Keratinocyte (primary cell): ENCODE data around the gene MED9.

Experiments used
- EZH2 ChIP-seq: IDR thresholded peaks from one replicate; pipeline ENCODE4 v1.6.1; 2012; ENCODE audit warnings: inconsistent platforms, mild to moderate bottlenecking, low read length, moderate library complexity
- TF ChIP-seq, protein P1 (sequence below), 3 experiments: IDR thresholded peaks in 1 of 3; conservative IDR thresholded peaks in 1 of 3; optimal IDR thresholded peaks in 1 of 3; 2 replicates in 2 of 3; 3 replicates in 1 of 3; pipeline versions ENCODE3 to v1.5.1; 2011; ENCODE audit warnings: low read length in 3 of 3, mild to moderate bottlenecking in 3 of 3, moderate library complexity in 2 of 3, control low read depth in 1 of 3, inconsistent platforms in 1 of 3; ENCODE audit not compliant: insufficient read depth in 2 of 3; ENCODE audit errors: extremely low read depth in 1 of 3

DNA sequence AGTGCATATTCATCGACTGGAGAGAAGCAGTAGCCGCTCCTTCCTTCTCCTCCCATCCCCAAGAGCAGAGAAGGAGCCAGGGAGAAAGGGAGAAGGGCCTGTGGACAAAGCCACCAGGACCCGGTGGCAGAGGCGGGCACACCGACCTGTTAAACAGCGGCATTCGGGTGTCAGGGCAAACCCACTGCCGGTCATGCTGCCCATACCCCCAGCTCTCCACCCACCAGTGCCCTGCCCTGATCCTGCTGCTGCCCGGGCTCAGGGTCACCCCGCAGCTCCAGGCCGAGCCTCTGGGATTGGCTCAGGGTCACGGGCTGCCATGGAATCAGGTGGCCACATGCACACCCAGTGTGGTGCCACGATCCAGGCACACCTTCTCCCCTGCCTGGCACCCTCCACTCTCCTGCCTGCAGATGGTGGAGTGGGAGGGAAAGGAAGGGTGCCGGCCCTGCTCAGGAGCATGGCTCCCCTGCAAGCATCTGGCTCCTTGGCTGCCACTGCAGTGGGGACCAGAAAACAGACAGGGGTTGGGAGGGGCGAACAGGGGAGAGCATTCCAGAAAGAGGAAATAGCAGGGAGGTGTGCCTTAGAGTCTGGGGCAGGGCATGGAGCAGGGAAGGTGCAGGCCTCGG lies 37.7 kb downstream of the MED9 start:
- TF ChIP-seq, protein P1, sequence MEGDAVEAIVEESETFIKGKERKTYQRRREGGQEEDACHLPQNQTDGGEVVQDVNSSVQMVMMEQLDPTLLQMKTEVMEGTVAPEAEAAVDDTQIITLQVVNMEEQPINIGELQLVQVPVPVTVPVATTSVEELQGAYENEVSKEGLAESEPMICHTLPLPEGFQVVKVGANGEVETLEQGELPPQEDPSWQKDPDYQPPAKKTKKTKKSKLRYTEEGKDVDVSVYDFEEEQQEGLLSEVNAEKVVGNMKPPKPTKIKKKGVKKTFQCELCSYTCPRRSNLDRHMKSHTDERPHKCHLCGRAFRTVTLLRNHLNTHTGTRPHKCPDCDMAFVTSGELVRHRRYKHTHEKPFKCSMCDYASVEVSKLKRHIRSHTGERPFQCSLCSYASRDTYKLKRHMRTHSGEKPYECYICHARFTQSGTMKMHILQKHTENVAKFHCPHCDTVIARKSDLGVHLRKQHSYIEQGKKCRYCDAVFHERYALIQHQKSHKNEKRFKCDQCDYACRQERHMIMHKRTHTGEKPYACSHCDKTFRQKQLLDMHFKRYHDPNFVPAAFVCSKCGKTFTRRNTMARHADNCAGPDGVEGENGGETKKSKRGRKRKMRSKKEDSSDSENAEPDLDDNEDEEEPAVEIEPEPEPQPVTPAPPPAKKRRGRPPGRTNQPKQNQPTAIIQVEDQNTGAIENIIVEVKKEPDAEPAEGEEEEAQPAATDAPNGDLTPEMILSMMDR (optimal IDR thresholded peaks at IDR 0.05 in 1 of 3, IDR thresholded peaks at IDR 0.05 in 1 of 3, conservative IDR thresholded peaks at IDR 0.05 in 1 of 3; ENCODE audit: extremely low read depth in 1 of 3, insufficient read depth in 2 of 3, low read length in 3 of 3), result no peak
- TF ChIP-seq EZH2, result no peak
